ENCODE results near the gene MPZL2.

MPZL2 gene

GRCh38 chr11:118274186-118274585, 10.1 kb upstream of the MPZL2 start:
- no peaks in the 10 kb centered on the region for H3K36me3 ChIP-seq (ENCODE audit: insufficient read depth, low read length)
- TF ChIP-seq CTCF (IDR thresholded peaks at IDR 0.05; ENCODE audit: borderline replicate concordance, extremely low read depth, low read length, poor library complexity, severe bottlenecking): no peak
- no peak for TF ChIP-seq EZH2 (IDR thresholded peaks at IDR 0.05; ENCODE audit: borderline replicate concordance, low read depth, low read length, severe bottlenecking)
- no peak for DNase-seq
- no peak overlapping the region for H2AFZ ChIP-seq (ENCODE audit: low read depth, low read length)
- peaks cover 2% of the 10 kb centered on the region for H3K27me3 ChIP-seq (ENCODE audit: insufficient read depth, low read length, poor library complexity)
- H4K20me1 ChIP-seq (ENCODE audit: insufficient read depth, low read length): no peaks in the 10 kb centered on the region
- no peak overlapping the region for H3K4me3 ChIP-seq (ENCODE audit: low read depth in 1 of 2, low read length in 2 of 2)
- no peak overlapping the region for H3K9ac ChIP-seq (ENCODE audit: low read depth, low read length)
- no peak for ATAC-seq (ENCODE audit: insufficient read depth, low read depth)
- H3K27ac ChIP-seq (ENCODE audit: low read length): no peak overlapping the region
- H3K9me3 ChIP-seq (ENCODE audit: insufficient read depth, low read length, severe bottlenecking): no peaks in the 10 kb centered on the region
- H3K4me1 ChIP-seq (ENCODE audit: insufficient read depth, low read length): no peaks in the 10 kb centered on the region
- no peaks in the 10 kb centered on the region for H3K79me2 ChIP-seq (ENCODE audit: insufficient read depth, low read length)
- no peak overlapping the region for H3K4me2 ChIP-seq (ENCODE audit: insufficient read depth, low read length)

GRCh38 chr11:118272001-118272400, 7.9 kb upstream of the MPZL2 start:
- Histone ChIP-seq H4K20me1 (ENCODE audit: insufficient read depth, low read length) (no peaks in the 10 kb centered on the region), H3K9me3 (ENCODE audit: insufficient read depth, low read length, severe bottlenecking) (no peaks in the 10 kb centered on the region), H3K4me1 (ENCODE audit: insufficient read depth, low read length) (no peaks in the 10 kb centered on the region), H3K79me2 (ENCODE audit: insufficient read depth, low read length) (no peaks in the 10 kb centered on the region), H3K4me3 (ENCODE audit: low read depth in 1 of 2, low read length in 2 of 2) (no peak overlapping the region), H2AFZ (ENCODE audit: low read depth, low read length) (no peak overlapping the region), H3K36me3 (ENCODE audit: insufficient read depth, low read length) (no peaks in the 10 kb centered on the region), H3K4me2 (ENCODE audit: insufficient read depth, low read length) (no peak overlapping the region), H3K27me3 (ENCODE audit: insufficient read depth, low read length, poor library complexity) (peaks cover 2% of the 10 kb centered on the region), H3K27ac (ENCODE audit: low read length) (no peak overlapping the region), H3K9ac (ENCODE audit: low read depth, low read length) (no peak overlapping the region)
- no peak for TF ChIP-seq EZH2 (IDR thresholded peaks at IDR 0.05; ENCODE audit: borderline replicate concordance, low read depth, low read length, severe bottlenecking)
- DNase-seq: no peak
- ATAC-seq (ENCODE audit: insufficient read depth, low read depth): no peak

- Histone ChIP-seq H3K27me3 (ENCODE audit: insufficient read depth, low read length, poor library complexity) (peaks cover 9% of the 10 kb centered on the region), H3K27ac (ENCODE audit: low read length) (no peak overlapping the region), H3K9me3 (ENCODE audit: insufficient read depth, low read length, severe bottlenecking) (no peaks in the 10 kb centered on the region), H3K9ac (ENCODE audit: low read depth, low read length) (no peak overlapping the region), H3K4me1 (ENCODE audit: insufficient read depth, low read length) (no peaks in the 10 kb centered on the region), H3K36me3 (ENCODE audit: insufficient read depth, low read length) (no peaks in the 10 kb centered on the region), H4K20me1 (ENCODE audit: insufficient read depth, low read length) (no peaks in the 10 kb centered on the region), H2AFZ (ENCODE audit: low read depth, low read length) (no peak overlapping the region), H3K4me3 (ENCODE audit: low read depth in 1 of 2, low read length in 2 of 2) (no peak overlapping the region), H3K4me2 (ENCODE audit: insufficient read depth, low read length) (no peak overlapping the region), H3K79me2 (ENCODE audit: insufficient read depth, low read length) (no peaks in the 10 kb centered on the region)
- ATAC-seq (ENCODE audit: insufficient read depth, low read depth) (no peak), DNase-seq (no peak)
- TF ChIP-seq EZH2 (IDR thresholded peaks at IDR 0.05; ENCODE audit: borderline replicate concordance, low read depth, low read length, severe bottlenecking) (no peak), CTCF (IDR thresholded peaks at IDR 0.05; ENCODE audit: borderline replicate concordance, extremely low read depth, low read length, poor library complexity, severe bottlenecking) (no peak)
Measured at GRCh38 chr11:118267486-118267885, 3.4 kb upstream of the MPZL2 start.

GRCh38 chr11:118265954-118266353, 1.9 kb upstream of the MPZL2 start:
- H3K27me3 ChIP-seq (ENCODE audit: insufficient read depth, low read length, poor library complexity): peaks cover 9% of the 10 kb centered on the region
- ATAC-seq (ENCODE audit: insufficient read depth, low read depth) (no peak), DNase-seq (no peak)
- H3K4me2 ChIP-seq (ENCODE audit: insufficient read depth, low read length): no peak overlapping the region
- TF ChIP-seq CTCF (IDR thresholded peaks at IDR 0.05; ENCODE audit: borderline replicate concordance, extremely low read depth, low read length, poor library complexity, severe bottlenecking) (no peak), EZH2 (IDR thresholded peaks at IDR 0.05; ENCODE audit: borderline replicate concordance, low read depth, low read length, severe bottlenecking) (no peak)
- no peaks in the 10 kb centered on the region for H3K9me3 ChIP-seq (ENCODE audit: insufficient read depth, low read length, severe bottlenecking)
- no peaks in the 10 kb centered on the region for H3K36me3 ChIP-seq (ENCODE audit: insufficient read depth, low read length)
- H4K20me1 ChIP-seq (ENCODE audit: insufficient read depth, low read length): no peaks in the 10 kb centered on the region
- H3K27ac ChIP-seq (ENCODE audit: low read length): no peak overlapping the region
- H3K4me3 ChIP-seq (ENCODE audit: low read depth in 1 of 2, low read length in 2 of 2): no peak overlapping the region
- H3K9ac ChIP-seq (ENCODE audit: low read depth, low read length): no peak overlapping the region
- H2AFZ ChIP-seq (ENCODE audit: low read depth, low read length): no peak overlapping the region
- H3K79me2 ChIP-seq (ENCODE audit: insufficient read depth, low read length): no peaks in the 10 kb centered on the region
- H3K4me1 ChIP-seq (ENCODE audit: insufficient read depth, low read length): no peaks in the 10 kb centered on the region

Data from DND-41 (cell line).